ENCODE data around the gene FAM241B. TPM values are rescaled to one million over a fixed set of nuclear protein-coding genes. Genes with fewer than 3 reads are reported as not detected.

FAM241B gene
- total RNA-seq, 2 donors from 2014 or later, result 3.7 to 6.7 TPM

Other genes with a start within 250 kb of the FAM241B start
- under 1 TPM; 0.24 to 0.31 TPM for gene TACR2, start 213.3 kb upstream of the FAM241B start, total RNA-seq
- 10 to 100 TPM; 11.0 to 17.3 TPM for gene TSPAN15, start 178.8 kb upstream of the FAM241B start, total RNA-seq
- gene NEUROG3, start 56.8 kb upstream of the FAM241B start, total RNA-seq, result under 1 TPM in 1 of 2 donors, not detected in 1; 0.27 TPM
- 1 to 10 TPM; 3.8 to 6.7 TPM for gene COL13A1, start 171.7 kb downstream of the FAM241B start, total RNA-seq

All from left cardiac atrium (tissue), 2 donors.